NCI-H748 (cell line): ENCODE data around the gene MRPL4.

Source experiments
- DNase-seq: peaks from one replicate; lab custom pipeline; 2025; ENCODE audit not compliant: unreplicated experiment; lab: John Stamatoyannopoulos, UW

Gene MRPL4

GRCh38 chr19:10288662-10289166, 36.7 kb downstream of the MRPL4 start:
- peak; percentile 66 for DNase-seq

GRCh38 chr19:10289167-10289835, 37.3 kb downstream of the MRPL4 start:
- DNase-seq, result peak; percentile 74

- peak; percentile 55 for DNase-seq
These were observed 37.9 kb downstream of the MRPL4 start, which contains the start of gene ICAM5 for GRCh38 chr19:10289836-10290356. ICAM5 (plus strand) TSS chr19:10289952; CDS start chr19:10290044, 92 bp downstream.

- DNase-seq, result peak; percentile 32
These were observed 38.4 kb downstream of the MRPL4 start for GRCh38 chr19:10290357-10290875.

- DNase-seq, result peak; percentile 46
These were observed 39.0 kb downstream of the MRPL4 start for GRCh38 chr19:10290876-10291553.

- no peak for DNase-seq
These were observed 39.7 kb downstream of the MRPL4 start for GRCh38 chr19:10291554-10292205.

GRCh38 chr19:10292206-10292788, 40.3 kb downstream of the MRPL4 start:
- DNase-seq, result peak; percentile 75

- DNase-seq, result peak; percentile 57
These were observed 41.0 kb downstream of the MRPL4 start for GRCh38 chr19:10292789-10293636.

GRCh38 chr19:10293637-10294367, 41.8 kb downstream of the MRPL4 start:
- no peak for DNase-seq

- no peak for DNase-seq
These were observed 42.3 kb downstream of the MRPL4 start for GRCh38 chr19:10294368-10294697.

- DNase-seq, result no peak
These were observed 43.4 kb downstream of the MRPL4 start for GRCh38 chr19:10295305-10295846.

GRCh38 chr19:10295847-10296591, 44.0 kb downstream of the MRPL4 start:
- DNase-seq, result peak; percentile 5

- DNase-seq, result no peak
These were observed 47.8 kb downstream of the MRPL4 start for GRCh38 chr19:10299545-10300458.

GRCh38 chr19:10305139-10305806, 53.3 kb downstream of the MRPL4 start:
- DNase-seq, result no peak

GRCh38 chr19:10306327-10306726, 54.3 kb downstream of the MRPL4 start:
- DNase-seq, result no peak

GRCh38 chr19:10309423-10309822, 57.4 kb downstream of the MRPL4 start, which contains the start of gene ZGLP1:
ZGLP1 (minus strand) TSS chr19:10309815.
- no peak for DNase-seq
